Stomach (tissue), 4 donors: ENCODE results near the gene NTM.

ENCODE experiments used
- CTCF ChIP-seq, 7 experiments: fragments of 450-650 bp in 4 of 7; fragments of 200-600 bp in 3 of 7; sonication (generic) in 3 of 7; IDR thresholded peaks; one replicate each; pipeline ENCODE4 v1.5.1; 2016 to 2019; ENCODE audit warnings: antibody characterized with exemption in 7 of 7, control low read depth in 2 of 7, mild to moderate bottlenecking in 1 of 7
- POLR2AphosphoS5 ChIP-seq, 3 donors: sonication (generic); formaldehyde crosslinking; IDR thresholded peaks; one replicate each; pipeline ENCODE4 v1.6.1; 2016; ENCODE audit warnings: antibody characterized with exemption in 3 of 3

GRCh38 chr11:131687291-131688047 is 317.1 kb downstream of the NTM start:
- no peak for TF ChIP-seq POLR2AphosphoS5 (IDR thresholded peaks at IDR 0.05)
- no peak for TF ChIP-seq CTCF (IDR thresholded peaks at IDR 0.05)
